NCI-H2081 (cell line): ENCODE data around the gene TTLL13.
"Not testable (repeated sequence)": the region's sequence is repeated elsewhere in the genome, so short reads cannot be mapped to it uniquely, and the experiment has no call there.

Source experiments
- DNase-seq, 2 experiments: peaks; one replicate each; lab custom pipeline; 2025; lab: John Stamatoyannopoulos, UW

The TTLL13 gene

GRCh38 chr15:90239371-90239770 is 10.0 kb upstream of the TTLL13 start:
- no peak for DNase-seq

- DNase-seq, result no peak
These were observed 8.5 kb upstream of the TTLL13 start for GRCh38 chr15:90240856-90241255.

GRCh38 chr15:90241343-90242192 is 7.8 kb upstream of the TTLL13 start:
- DNase-seq, result no peak

GRCh38 chr15:90243943-90244639 is 5.3 kb upstream of the TTLL13 start:
- no peak for DNase-seq

DNA sequence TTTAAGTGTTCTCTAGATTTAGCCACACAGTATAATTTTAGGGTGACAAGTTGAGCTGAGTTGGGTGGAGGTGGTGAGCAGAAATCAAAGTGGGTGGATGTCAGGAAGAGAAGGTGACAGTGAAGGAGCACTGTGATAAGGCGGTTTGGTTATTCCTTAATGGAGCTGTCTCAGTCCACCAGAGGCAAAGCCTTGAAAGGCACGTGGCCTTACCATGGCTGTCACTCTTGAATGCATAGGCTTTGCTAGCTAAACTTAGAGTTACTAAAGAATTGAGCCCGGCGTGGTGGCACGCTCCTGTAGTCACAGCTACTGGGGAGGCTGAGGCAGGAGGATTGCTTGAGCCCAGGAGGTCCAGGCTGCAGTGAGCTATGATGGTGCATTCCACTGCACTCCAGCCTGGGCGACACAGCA is 560 bp upstream of the TTLL13 start:
- DNase-seq, result no peak

- DNase-seq, result no peak
These were observed 8.4 kb downstream of the TTLL13 start for GRCh38 chr15:90257776-90258175.

DNA sequence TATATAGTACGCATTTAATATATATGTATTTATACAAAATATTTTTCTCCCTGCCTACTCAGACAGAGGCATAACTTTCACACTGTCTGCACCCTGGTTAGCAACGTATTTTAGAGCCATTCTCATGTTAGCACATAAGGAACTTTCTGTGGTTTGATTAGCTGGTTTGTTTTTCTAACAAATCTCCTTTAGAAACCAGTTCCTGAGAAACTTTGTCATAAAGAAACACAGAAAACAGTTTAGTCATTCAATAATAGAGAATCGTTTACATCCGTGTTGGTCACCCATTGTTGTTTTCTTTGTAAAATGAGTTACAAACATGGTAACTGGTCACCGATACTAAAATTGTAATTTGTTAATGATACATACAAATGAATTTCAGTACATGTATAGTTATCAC is 10.2 kb downstream of the TTLL13 start:
- DNase-seq, result no peak

DNA sequence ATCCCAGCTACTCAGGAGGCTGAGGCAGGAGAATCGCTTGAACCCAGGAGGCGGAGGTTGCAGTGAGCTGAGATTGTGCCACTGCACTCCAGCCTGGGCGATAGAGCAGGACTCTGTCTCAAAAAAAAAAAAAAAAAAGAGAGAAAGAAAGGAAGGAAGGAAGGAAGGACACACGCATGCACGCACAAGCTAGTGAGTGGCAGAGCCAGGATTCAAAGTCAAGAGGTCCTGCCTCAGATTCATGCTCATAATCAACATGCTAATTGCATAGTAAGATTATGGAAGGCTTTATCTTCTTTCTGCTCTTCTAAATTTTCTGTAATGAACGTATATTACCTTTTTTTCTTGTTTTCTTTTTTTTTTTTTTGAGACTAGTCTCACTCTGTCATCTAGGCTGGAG is 11.4 kb downstream of the TTLL13 start:
- DNase-seq, result not testable (repeated sequence)

- DNase-seq, result no peak
These were observed 12.5 kb downstream of the TTLL13 start for GRCh38 chr15:90261811-90262210.

GRCh38 chr15:90262426-90262825 is 13.1 kb downstream of the TTLL13 start:
- no peak for DNase-seq

GRCh38 chr15:90264671-90265070 is 15.3 kb downstream of the TTLL13 start:
- no peak for DNase-seq

GRCh38 chr15:90265271-90266060 is 16.1 kb downstream of the TTLL13 start, which contains the start of gene NGRN:
TSS of gene NGRN (plus strand) at chr15:90265672. CDS start at chr15:90265713, 41 bp downstream.
- DNase-seq, result peak; percentile 87 to 94

DNA sequence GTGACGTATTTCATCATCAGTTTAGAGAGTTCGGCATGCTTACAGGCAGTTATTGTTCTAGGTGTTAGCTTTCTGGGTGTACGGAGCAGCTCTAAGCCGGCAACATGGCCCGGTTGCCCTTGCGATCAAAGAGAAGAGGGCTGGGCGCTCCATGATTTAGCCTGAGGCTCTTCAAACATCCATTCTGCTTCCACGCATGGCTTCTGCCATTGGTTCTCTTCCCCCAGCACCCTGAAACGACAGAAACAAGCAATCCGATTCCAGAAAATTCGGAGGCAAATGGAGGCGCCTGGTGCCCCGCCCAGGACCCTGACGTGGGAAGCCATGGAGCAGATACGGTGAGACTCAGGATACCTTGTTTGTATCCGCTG is 16.7 kb downstream of the TTLL13 start:
- peak; percentile 29 to 68 for DNase-seq

DNA sequence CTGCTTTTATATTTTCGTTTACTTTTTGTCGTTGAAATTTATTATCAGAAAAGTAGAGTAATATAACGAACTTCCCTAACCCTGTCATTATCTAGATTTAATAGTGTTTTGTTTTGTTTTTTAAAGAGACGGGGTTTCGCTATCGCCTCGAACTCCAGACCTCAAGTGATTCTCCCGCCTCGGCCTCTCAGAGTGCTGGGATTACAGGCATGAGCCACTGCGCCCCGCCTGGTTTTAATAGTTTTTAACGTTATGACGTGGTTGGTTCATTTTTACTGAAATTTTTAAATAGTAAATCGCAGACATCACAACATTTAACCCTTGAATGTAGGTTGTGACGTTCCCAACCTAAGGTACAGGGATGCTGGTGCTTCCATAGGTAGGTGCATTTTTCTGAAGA is 17.1 kb downstream of the TTLL13 start:
- DNase-seq, result peak in 1 of 2 experiments; percentile 40

GRCh38 chr15:90268415-90268814 is 19.1 kb downstream of the TTLL13 start:
- peak in 1 of 2 experiments; percentile 7 for DNase-seq

DNA sequence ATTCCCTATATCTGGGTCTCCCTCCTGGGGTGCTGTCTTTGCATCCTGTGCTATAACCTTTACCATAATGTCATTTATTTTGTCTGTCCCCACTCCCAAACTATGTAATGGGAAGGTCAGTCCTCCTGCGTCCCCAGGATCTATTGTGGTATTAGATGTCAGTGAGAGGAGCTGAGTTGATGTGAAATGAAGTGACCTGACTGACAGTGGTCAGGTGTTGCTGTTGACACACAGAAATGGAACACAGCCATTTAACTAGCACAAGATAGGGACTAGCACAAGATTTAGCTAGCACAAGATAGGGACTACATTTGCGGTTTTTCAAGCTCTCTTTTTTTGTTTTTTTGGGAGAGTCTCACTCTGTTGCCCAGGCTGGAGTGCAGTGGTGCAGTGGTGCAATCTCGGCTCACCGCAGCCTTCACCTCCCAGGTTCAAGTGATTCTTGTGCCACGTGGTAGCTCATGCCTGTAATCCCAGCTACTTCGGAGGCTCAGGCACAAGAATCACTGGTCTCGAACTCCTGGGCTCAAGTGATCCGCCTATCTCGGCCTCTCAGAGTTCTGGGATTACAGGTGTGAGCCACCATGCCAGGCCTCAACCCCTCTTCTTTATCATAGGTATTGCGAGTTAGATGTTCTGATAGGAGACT is 21.3 kb downstream of the TTLL13 start:
- DNase-seq, result no peak

DNA sequence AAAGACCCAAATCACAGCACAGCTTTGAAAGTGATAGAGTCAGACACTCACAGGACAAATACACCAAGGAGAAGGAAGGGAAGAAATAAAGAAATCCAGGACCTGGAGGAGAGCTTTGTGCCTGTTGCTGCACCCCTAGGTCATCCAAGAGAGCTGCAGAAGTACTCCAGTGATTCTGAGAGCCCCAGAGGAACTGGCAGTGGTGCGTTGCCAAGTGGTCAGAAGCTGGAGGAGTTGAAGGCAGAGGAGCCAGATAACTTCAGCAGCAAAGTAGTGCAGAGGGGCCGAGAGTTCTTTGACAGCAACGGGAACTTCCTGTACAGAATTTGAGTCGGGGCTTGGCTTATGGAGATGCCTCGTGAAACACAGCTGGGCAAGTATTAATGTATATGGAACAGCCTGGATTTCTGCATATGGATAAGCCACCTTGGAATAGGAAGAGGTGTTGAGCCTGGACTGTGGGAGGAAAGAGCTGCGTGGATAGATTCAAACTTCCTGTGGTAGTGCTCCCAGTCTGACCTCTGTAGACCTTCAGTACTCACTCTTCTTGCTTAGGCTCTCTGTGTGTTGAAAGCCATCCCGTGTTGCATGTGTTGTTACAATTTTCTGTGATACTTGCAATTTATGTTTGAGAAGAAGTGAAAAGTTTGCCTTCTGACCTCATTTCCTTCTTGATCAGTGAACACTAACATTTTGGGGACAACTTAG is 22.3 kb downstream of the TTLL13 start:
- no peak for DNase-seq

GRCh38 chr15:90278467-90278866 is 29.1 kb downstream of the TTLL13 start:
- DNase-seq, result not testable (repeated sequence)

DNA sequence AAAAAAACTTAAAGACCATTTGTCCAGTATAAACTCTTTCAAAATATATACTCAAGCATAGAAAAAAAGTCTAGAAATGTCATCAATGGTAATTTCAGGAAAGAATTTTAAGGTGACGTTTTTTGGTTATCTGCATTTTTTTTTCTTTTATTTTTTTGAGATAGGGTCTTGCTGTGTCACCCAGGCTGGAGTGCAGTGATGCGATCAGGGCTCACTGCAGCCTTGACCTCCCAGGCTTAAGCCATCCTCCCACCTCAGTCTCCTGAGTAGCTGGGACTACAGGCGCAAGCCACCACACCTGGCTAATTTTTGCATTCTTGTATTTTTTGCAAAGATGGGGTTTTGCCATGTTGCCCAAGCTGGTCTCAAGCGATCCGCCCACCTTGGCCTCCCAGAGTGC is 31.4 kb downstream of the TTLL13 start:
- DNase-seq, result not testable (repeated sequence)

GRCh38 chr15:90281637-90282036 is 32.3 kb downstream of the TTLL13 start:
- not testable (repeated sequence) for DNase-seq

DNA sequence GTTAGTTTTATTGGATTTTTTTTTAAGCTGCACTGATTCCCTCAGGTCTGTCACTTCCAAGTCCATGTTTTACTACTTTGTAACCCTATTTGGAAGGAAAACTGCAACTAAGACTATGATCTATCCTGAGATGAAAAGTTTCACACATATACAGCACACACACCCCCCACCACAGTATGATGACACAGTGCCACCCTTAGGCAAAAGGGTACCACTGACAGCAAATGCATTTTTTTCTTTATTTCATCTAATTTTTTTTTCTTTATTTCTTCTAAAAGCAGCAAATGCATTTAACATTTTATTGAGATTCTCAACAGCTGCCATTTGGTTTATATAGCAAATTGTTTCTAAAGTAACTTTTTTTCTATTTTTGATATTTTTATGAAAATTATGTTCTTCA is 37.3 kb downstream of the TTLL13 start:
- DNase-seq, result peak in 1 of 2 experiments; percentile 29
